Mesothelial cell of epicardium (in vitro differentiated cells): ENCODE measurements around the gene MARS1. TPM values are rescaled to one million over a fixed set of nuclear protein-coding genes. Genes with fewer than 3 reads are reported as not detected.

ENCODE experiments used
- DNase-seq, 2 experiments: peaks; one replicate each; pipeline ENCODE4 v3.0.0; 2021; ENCODE audit warnings: low spot score in 2 of 2; ENCODE audit not compliant: unreplicated experiment in 2 of 2
- H3K27ac Mint-ChIP-seq: 2 replicates; pipeline ENCODE4 v1.8.0; 2021; ENCODE audit warnings: mixed read lengths
- H3K27me3 Mint-ChIP-seq: 2 replicates; pipeline ENCODE4 v1.8.0; 2021; ENCODE audit warnings: low read depth, mixed read lengths
- H3K36me3 Mint-ChIP-seq: 2 replicates; pipeline ENCODE4 v1.8.0; 2021; ENCODE audit warnings: mixed read lengths
- H3K4me1 Mint-ChIP-seq: 2 replicates; pipeline ENCODE4 v1.8.0; 2021; ENCODE audit warnings: mixed read lengths
- H3K4me3 Mint-ChIP-seq: 2 replicates; pipeline ENCODE4 v1.8.0; 2021; ENCODE audit warnings: mild to moderate bottlenecking, moderate library complexity, mixed read lengths
- H3K9me3 Mint-ChIP-seq: 2 replicates; pipeline ENCODE4 v1.8.0; 2021; ENCODE audit warnings: mixed read lengths
- total RNA-seq: library from RNA; stranded (reverse); gene quantifications from 3 replicates; pipeline ENCODE4 v1.2.1, GENCODE V29; 2021
- TF ChIP-seq, protein P1 (sequence below): fragments of 200-600 bp; sonication (generic); IDR thresholded peaks from one replicate; pipeline ENCODE4 v1.5.0; 2021; ENCODE audit warnings: antibody characterized with exemption; ENCODE audit not compliant: unreplicated experiment

The MARS1 gene
- total RNA-seq, 1 donor from 2014 or later = 177 TPM

DNA sequence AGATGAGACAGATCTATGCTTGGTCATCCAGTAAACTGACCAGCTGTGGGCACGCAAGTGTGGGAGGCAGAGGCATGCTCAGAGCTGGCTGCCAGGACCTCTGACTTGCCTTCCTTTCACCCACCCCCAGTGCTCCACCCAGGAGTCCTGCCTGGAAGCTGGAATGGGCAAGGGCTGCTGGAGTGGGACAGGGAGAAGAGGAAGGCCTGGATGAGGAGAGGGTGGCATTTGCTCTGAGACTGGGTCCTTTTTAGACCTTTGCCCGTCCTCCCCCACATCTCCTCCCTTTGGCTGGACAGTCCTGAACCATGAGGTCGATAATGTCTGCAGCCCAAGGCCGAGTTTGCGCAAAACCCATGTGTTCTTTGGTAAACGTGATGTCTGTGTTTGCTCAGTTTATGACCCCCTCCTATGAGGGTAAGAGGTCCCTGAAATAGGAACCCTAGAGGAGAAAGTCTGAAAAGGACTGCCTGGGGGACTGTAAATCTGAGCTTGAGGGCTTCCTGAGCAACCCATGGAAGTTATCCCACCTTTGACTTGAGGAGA, 36.6 kb upstream of the MARS1 start:
- Mint-ChIP-seq H3K4me1 (peaks cover 8% of the 10 kb centered on the region), H3K9me3 (no peaks in the 10 kb centered on the region), H3K4me3 (no peak overlapping the region), H3K27me3 (peaks cover 12% of the 10 kb centered on the region), H3K36me3 (no peaks in the 10 kb centered on the region), H3K27ac (no peak overlapping the region)
- DNase-seq = no peak
- TF ChIP-seq, protein P1, sequence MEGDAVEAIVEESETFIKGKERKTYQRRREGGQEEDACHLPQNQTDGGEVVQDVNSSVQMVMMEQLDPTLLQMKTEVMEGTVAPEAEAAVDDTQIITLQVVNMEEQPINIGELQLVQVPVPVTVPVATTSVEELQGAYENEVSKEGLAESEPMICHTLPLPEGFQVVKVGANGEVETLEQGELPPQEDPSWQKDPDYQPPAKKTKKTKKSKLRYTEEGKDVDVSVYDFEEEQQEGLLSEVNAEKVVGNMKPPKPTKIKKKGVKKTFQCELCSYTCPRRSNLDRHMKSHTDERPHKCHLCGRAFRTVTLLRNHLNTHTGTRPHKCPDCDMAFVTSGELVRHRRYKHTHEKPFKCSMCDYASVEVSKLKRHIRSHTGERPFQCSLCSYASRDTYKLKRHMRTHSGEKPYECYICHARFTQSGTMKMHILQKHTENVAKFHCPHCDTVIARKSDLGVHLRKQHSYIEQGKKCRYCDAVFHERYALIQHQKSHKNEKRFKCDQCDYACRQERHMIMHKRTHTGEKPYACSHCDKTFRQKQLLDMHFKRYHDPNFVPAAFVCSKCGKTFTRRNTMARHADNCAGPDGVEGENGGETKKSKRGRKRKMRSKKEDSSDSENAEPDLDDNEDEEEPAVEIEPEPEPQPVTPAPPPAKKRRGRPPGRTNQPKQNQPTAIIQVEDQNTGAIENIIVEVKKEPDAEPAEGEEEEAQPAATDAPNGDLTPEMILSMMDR = no peak

DNA sequence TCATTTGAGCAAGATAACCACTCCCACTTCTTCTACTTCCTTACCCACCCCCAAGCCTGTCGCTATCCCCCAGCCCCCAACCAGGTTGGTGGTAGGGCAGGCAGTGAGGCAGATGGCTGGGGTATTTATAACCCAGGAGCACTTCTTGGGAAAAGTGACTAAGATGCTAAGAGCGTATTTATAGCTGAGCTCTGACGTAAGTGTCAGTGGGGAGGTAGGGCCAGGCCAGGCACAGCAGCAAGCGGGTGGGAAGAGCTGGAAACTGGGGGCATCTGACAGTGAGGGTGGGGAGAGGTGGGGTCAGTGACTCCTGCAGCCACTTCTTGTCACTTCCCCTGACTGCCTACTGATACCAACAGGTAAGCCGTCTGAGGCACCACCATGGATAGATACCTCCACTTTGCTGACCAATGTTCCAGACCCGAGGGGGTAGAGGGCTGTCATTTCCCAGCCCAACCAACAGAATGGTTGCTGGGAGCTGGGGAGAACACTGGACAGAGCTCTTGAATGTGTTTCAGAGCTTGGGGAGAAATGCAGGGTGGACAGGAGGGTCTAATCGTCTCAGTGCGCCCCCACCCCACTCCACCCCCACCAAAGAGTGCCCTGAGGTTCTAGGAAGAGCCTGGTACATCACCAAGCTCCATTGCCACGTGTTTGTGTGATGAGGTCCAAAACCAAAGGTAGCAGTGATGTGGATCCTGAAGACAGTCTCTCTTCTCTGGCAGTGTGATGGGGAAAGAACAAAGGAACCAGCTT, 35.5 kb upstream of the MARS1 start:
- Mint-ChIP-seq H3K27me3 (peaks cover 12% of the 10 kb centered on the region), H3K4me1 (peaks cover 8% of the 10 kb centered on the region)

DNA sequence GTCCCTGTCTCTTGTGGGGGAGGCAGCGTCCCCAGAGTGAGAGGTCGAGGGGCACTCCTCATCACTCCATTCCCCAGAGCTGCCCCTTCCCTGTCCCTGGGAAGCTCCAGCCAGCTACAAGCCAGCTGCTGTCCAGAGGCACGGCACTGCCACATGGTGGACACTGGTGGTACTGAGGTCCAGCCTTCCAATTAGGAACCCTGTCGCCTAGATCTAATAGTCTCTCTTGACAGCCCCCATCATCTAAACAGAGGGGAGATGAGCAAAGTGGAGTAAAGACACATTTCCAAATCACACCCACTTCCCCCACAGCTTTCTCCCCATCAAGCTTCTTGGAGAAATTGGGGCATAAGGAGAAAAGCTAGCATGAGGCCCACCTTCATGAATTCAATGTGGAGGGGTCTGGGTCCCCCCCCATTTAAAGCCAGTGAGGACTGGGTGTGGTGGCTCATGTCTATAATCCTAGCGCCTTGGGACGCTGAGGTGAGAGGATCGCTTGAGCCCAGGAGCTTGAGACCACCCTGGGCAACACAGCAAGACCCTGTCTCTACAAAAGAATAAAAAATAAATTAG, 34.8 kb upstream of the MARS1 start:
- no peak overlapping the region for H3K27ac Mint-ChIP-seq
- peaks cover 8% of the 10 kb centered on the region for H3K4me1 Mint-ChIP-seq
- TF ChIP-seq, protein P1 = peak; percentile 72
- H3K36me3 Mint-ChIP-seq = no peaks in the 10 kb centered on the region
- peak in 1 of 2 experiments; percentile 82 for DNase-seq
- H3K4me3 Mint-ChIP-seq = no peak overlapping the region
- H3K27me3 Mint-ChIP-seq = peaks cover 12% of the 10 kb centered on the region
- no peaks in the 10 kb centered on the region for H3K9me3 Mint-ChIP-seq

More for the DNA sequence above, 35.5 kb upstream of the MARS1 start:
- no peaks in the 10 kb centered on the region for H3K36me3 Mint-ChIP-seq
- TF ChIP-seq, protein P1 = no peak
- no peak for DNase-seq
- H3K27ac Mint-ChIP-seq = peak overlapping the region; percentile 30
- no peaks in the 10 kb centered on the region for H3K9me3 Mint-ChIP-seq
- H3K4me3 Mint-ChIP-seq = no peak overlapping the region

DNA sequence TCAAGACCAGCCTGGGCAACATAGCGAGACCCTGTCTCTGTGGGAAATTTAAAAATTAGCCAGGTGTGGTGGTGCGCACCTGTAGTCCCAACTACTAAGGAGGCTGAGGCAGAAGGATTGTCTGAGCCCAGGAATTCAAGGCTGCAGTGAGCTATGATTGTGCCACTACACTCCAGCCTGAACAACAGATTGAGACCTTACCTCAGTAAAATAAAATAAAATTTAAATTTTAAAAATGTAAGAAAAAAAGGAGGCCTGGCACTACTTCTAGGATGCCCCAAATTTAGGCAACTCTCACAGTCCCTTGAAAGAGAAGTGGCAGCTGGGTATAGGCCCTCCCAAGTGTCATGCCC, 33.7 kb upstream of the MARS1 start:
- DNase-seq = no peak
- Mint-ChIP-seq H3K4me3 (no peak overlapping the region), H3K27me3 (peaks cover 12% of the 10 kb centered on the region), H3K27ac (no peak overlapping the region), H3K9me3 (no peaks in the 10 kb centered on the region), H3K4me1 (peaks cover 13% of the 10 kb centered on the region), H3K36me3 (no peaks in the 10 kb centered on the region)
- TF ChIP-seq, protein P1 = no peak

DNA sequence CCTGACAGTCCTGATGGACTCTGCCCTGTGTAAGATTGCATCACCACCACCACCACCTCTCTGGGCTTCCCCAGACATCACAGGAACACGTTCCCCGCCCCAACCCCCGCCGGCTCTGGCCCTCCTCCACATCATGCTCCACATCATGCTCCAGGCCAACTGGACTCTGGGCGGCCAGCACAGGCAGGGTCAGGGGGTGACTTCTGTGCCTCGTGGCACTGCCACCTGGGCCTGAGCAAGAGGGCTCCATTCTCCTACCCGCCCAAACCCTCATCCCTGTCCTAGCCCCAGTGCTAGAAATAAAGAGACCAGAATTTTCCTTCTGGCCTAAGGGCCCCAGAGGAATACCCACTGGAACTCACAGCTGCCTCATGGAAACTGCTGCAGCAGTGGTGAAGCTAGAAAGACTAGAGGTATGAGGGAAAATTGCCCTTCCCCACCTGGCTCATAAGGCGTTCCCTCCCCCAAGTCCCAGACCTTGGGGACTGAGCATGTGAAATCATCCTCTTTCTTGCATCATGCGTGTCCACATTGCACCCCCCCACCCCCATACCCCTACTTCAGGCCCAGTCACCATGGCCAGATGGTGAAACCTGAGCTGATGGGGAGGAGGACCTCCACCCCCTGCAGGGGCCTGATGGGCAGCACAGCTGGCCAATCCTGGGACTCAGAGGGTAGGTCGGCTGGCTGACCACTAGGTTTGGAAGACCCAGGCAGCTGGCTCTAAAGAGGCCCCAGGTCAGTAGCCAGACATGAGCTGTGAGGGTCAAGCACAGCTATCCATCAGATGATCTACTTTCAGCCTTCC, 33.1 kb upstream of the MARS1 start, which contains the start of gene INHBE:
INHBE (plus strand) TSS at position 742 of the 808 bp plus-strand sequence. CDS start 230 bp downstream, outside the sequence.
- H3K9me3 Mint-ChIP-seq = no peaks in the 10 kb centered on the region
- TF ChIP-seq, protein P1 = no peak
- H3K4me1 Mint-ChIP-seq = peaks cover 17% of the 10 kb centered on the region
- DNase-seq = no peak
- H3K27ac Mint-ChIP-seq = no peak within 1 kb of the TSS
- peaks cover 14% of the 10 kb centered on the region for H3K27me3 Mint-ChIP-seq
- no peaks in the 10 kb centered on the region for H3K36me3 Mint-ChIP-seq
- peak within 1 kb of the TSS; percentile 20 for H3K4me3 Mint-ChIP-seq
